Skeletal muscle tissue (tissue), 4 donors: ENCODE results near the gene OSBPL5. TPM values are rescaled to one million over a fixed set of nuclear protein-coding genes. Genes with fewer than 3 reads are reported as not detected.

Experiments
- H3K27ac ChIP-seq: one replicate; pipeline ENCODE4 v1.7.0; 2013; ENCODE audit warnings: mild to moderate bottlenecking, low read depth, low read length, inconsistent platforms
- H3K27me3 ChIP-seq, 3 donors: one replicate each; pipeline ENCODE4 v1.7.0; 2013; ENCODE audit warnings: low read length in 3 of 3; ENCODE audit not compliant: control insufficient read depth in 3 of 3, insufficient read depth in 3 of 3
- H3K36me3 ChIP-seq, 3 donors: one replicate each; pipeline ENCODE4 v1.7.0; 2013; ENCODE audit warnings: low read length in 3 of 3; ENCODE audit not compliant: control insufficient read depth in 3 of 3, insufficient read depth in 3 of 3
- H3K4me1 ChIP-seq, 3 donors: one replicate each; pipeline ENCODE4 v1.7.0; 2013; ENCODE audit warnings: low read length in 3 of 3, mild to moderate bottlenecking in 3 of 3; ENCODE audit not compliant: control insufficient read depth in 3 of 3, insufficient read depth in 3 of 3
- H3K4me3 ChIP-seq, 3 donors: one replicate each; pipeline ENCODE4 v1.7.0; 2013; ENCODE audit warnings: low read length in 3 of 3
- H3K9ac ChIP-seq, 3 donors: one replicate each; pipeline ENCODE4 v1.7.0; 2013; ENCODE audit warnings: low read length in 3 of 3, mild to moderate bottlenecking in 3 of 3, moderate library complexity in 2 of 3, low read depth in 1 of 3
- H3K9me3 ChIP-seq, 3 donors: one replicate each; pipeline ENCODE4 v1.7.0; 2013; ENCODE audit warnings: low read length in 3 of 3; ENCODE audit not compliant: control insufficient read depth in 3 of 3
- total RNA-seq: library from RNA; depleted of rRNA; stranded (reverse); fragments of >200 nt; gene quantifications from one replicate; pipeline ENCODE4 v1.2.3, GENCODE V29; 2014
- donor health status: Osteomylitis.

The OSBPL5 gene
- total RNA-seq, 1 donor from 2014 or later = 19.3 TPM

DNA sequence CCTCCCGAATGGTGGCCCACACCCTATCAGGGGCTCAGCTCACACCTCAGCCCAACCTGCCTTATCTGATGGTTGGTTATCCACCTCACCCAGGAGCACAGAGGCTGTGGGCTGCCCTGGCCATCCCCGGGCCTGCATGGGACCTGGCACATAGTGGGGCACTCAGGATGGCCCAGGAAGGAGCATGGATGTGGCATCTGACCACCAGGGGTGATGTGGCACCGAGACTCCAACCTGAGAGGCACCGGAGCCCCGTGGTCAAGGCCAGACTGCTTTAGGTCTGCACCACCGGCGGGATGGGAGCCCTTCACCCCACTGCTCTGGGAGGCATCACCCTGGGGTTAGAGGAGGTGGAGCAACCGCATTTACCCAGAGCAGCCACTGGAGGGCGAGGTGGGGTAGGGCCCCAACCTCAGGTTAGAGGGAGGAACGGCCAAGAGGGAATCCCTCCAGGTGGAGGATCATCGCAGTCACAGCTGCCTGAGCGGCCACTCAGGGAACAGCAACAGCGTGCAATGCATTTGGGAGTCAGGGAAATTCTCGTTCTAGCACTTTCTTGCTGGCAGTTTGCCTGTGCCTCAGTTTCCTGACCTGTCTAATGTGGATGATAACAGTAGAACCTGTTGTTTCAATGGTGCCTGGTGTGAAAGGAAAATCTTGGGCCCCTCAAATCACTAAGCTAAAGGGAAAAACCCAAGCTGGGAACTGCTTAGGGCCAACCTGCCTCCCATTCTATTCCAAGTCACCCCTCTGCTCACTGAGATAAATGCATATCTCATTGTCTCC lies 55.0 kb downstream of the OSBPL5 start:
- Histone ChIP-seq H3K36me3 (peaks cover 0 to 9% (median 9%) of the 10 kb centered on the region in 3 donors), H3K4me1 (no peaks in the 10 kb centered on the region)

DNA sequence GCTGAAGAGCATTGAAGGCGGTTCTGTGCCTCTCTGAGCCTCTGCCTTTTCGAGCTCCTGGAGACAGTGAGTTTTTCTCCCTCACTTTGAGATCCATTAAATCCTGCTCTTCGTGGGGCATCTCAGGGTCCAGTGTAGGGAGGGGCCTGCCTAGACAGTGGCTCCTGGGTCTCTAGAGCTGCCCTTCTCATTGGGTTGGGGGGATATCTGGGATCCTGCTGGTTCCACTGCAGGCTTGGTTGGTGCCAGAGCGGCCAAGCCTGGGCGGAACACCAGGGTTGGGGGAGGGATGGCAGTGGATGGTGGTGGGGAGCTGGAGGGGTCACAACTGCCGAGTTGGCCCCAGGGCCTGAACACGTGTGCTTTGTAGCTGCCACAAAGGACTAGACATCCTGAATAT lies 55.7 kb downstream of the OSBPL5 start:
- H3K27ac ChIP-seq = no peak overlapping the region
- H3K4me1 ChIP-seq = no peaks in the 10 kb centered on the region
- no peaks in the 10 kb centered on the region for H3K9me3 ChIP-seq
- no peak overlapping the region for H3K9ac ChIP-seq
- H3K4me3 ChIP-seq = no peak overlapping the region
- no peaks in the 10 kb centered on the region for H3K27me3 ChIP-seq
- peaks cover 0 to 11% (median 9%) of the 10 kb centered on the region in 3 donors for H3K36me3 ChIP-seq

More for the DNA sequence above, 55.0 kb downstream of the OSBPL5 start:
- H3K9ac ChIP-seq = no peak overlapping the region
- H3K27ac ChIP-seq = no peak overlapping the region
- no peaks in the 10 kb centered on the region for H3K27me3 ChIP-seq
- H3K9me3 ChIP-seq = no peaks in the 10 kb centered on the region
- no peak overlapping the region for H3K4me3 ChIP-seq

DNA sequence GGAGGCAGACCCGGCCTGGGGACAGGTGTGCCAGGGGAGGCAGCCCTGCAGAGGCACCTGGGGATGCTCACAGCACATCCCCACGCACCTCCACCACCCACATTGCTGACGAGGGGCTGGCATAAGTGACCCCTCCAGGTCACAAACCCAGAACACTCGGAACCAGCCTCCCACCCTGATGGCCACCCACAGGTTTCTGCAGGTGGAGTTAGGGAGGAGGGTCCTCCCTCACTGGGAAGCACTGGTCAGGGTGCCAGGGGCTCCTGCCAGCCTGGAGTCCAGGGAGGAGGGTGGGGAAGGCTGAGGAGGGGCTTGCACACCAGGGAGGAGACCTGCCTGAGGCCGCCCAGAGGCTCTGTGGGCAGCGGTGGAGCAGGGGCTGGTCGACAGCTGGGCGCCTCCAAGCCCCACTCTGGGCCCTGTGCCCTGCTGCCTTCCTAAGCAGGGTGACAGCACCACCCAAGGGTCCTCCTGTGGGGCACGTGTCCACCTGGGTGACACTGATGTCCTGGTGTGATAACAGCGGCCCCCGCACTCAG lies 56.9 kb downstream of the OSBPL5 start:
- H3K27ac ChIP-seq = no peak overlapping the region
- no peak overlapping the region for H3K9ac ChIP-seq
- no peaks in the 10 kb centered on the region for H3K4me1 ChIP-seq
- no peaks in the 10 kb centered on the region for H3K27me3 ChIP-seq
- no peak overlapping the region for H3K4me3 ChIP-seq
- H3K36me3 ChIP-seq = peaks cover 4 to 11% (median 9%) of the 10 kb centered on the region in 3 donors
- no peaks in the 10 kb centered on the region for H3K9me3 ChIP-seq

DNA sequence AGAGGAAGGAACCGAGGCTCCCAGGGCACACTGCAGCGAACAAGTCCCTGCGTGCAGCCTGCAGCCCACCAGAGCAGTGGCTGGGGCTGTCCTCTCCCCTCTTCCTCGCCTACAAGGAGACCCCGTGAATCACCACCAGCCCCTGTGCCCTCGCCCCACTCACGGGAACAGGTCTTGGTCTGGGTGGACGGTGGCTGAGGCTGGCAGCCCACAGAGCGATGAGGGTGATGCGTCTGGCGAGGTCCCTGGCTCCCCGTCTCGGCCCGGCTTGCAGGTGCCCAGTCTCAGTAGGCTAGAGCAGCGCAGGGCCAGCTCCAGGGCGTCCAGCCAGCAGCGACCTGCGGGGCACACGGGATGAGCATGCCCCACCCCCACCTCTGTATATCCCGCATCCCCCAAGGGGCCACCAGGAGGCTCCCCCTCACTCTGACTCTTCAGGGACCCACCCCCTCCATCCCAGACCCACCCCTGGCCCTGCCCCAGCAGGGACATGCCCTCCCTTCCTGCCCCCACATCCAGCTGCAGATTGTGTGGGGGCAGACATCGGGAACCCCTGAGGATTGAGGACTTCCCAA lies 57.4 kb downstream of the OSBPL5 start:
- Histone ChIP-seq H3K27me3 (no peaks in the 10 kb centered on the region), H3K4me1 (no peaks in the 10 kb centered on the region), H3K27ac (no peak overlapping the region), H3K9ac (no peak overlapping the region), H3K9me3 (no peaks in the 10 kb centered on the region), H3K4me3 (no peak overlapping the region), H3K36me3 (peaks cover 4 to 11% (median 9%) of the 10 kb centered on the region in 3 donors)

DNA sequence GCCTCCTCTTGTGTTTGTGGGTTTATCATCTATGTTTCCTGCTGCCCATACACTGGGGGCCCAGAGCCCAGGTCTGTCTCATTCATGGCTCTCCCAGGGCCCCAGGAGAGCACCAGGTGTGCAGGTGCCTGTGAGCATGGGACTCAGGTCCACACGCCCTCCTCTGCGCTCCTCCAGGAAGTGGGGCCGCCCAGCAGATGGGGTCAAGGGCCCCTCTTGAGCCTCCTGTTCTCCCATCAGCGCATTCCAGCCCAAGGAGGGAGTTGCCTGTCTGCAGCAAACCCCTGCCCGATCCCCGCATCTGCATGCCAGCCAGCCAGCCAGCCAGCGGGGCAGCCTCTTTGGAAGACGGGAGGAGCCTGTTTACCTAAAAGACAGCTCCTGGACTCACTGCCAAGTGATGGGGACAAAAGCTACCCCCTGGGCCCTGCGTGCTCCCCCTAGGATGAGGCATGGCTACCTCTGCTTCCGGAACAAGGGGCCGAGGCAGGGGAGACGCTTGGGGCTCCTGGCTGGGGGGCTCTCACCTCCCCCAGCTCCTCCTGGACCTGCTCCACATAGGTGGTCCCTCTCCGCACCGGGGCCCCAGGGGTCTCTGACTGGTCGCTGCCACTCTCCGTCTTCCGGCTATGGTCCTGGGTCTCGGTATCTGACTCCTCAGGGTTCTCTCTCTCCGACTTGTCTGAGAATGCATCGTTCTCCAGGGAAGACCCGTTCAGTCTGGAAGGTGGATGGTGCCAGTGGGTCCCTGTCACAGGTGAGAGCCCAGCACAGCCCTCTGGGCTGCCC lies 58.2 kb downstream of the OSBPL5 start:
- Histone ChIP-seq H3K4me1 (no peaks in the 10 kb centered on the region), H3K27ac (no peak overlapping the region), H3K27me3 (no peaks in the 10 kb centered on the region), H3K4me3 (no peak overlapping the region), H3K9me3 (no peaks in the 10 kb centered on the region), H3K36me3 (peaks cover 4 to 13% (median 9%) of the 10 kb centered on the region in 3 donors), H3K9ac (no peak overlapping the region)

DNA sequence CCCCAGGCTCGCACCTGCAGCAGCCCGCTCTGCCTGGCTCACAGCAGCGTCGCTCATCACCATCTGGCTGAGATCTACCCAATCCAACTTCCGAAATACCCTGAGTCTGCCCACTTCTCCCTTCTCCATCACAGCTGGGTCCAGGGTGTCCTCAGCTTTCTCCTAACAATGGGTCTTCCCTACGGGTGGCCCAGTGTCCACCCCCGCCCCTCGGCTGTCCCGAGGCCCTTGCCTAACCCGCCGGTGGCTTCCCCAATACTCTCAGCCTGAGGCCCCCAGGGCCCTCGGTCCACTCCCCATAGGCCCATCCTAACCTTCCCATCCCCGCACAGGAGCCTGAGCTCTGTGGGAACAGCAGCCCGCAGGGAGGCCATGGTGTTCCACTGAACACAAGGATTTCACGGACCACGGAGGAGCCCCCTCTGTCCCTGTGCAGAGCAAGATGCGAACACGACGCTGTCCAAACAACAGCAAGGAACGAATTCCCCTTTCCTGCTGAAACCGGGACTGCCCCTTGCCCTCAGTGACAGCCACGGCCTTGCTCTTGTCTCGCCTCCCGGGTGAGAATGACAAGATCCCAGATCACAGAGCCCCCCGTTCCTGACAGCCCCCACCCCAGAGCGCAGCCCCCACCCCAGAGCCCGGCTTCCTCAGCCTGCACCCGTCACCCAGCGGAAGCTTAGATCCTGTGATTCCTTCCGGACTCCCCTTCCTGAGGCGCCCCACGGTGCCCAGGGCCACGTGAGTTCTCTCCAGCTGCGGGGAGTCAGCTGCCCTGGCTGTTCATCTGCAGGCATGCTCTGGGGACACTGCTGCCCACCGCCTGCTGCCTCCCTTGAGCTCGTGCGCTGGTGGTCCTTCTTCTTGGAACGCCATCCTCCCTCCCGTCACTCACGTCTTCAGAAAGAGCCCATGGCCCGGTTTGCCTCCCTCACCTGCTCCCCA lies 59.0 kb downstream of the OSBPL5 start:
- H3K4me1 ChIP-seq = no peaks in the 10 kb centered on the region
- peaks cover 4 to 15% (median 9%) of the 10 kb centered on the region in 3 donors for H3K36me3 ChIP-seq
- H3K27ac ChIP-seq = no peak overlapping the region
- H3K4me3 ChIP-seq = no peak overlapping the region
- no peak overlapping the region for H3K9ac ChIP-seq
- H3K9me3 ChIP-seq = no peaks in the 10 kb centered on the region
- H3K27me3 ChIP-seq = no peaks in the 10 kb centered on the region

DNA sequence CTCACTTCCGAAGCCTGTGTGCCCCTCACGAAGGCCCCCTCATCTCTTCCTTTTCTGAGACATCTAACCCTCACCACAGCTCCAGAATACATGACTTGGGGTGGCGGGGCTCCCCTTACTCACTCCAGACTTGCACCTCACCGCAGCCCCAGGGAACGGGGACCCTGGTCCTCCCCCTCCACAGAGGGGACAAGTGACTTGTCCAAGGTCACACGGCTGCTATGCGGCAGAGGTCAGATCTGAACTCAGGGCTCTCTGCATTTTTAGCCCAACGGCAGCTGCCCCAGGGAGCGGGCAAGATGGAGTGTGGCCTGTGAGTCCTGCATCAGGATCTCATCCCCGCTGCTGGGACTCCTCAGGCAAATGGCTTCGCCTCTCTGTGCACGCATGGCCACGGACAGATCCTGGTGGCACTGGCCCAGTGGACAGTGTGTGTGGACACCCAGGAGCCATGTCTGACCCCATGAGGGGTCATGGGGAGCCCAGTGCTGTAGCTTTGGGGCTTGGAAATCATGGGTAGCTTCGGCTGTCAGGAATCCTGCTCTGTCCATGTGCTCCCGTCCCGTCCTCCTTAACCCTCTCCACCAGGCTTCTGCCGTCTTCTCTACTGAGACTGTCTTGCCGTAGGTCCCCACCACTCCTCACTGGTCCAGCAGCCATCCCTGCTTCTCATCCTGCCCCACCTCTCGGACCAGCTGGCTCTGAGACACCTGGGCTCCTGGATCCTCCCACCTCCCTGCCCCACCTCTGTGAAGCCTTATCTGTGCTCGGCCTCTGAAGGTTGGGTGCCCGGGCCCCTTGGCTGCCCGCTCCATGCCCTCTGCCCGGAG lies 59.9 kb downstream of the OSBPL5 start:
- Histone ChIP-seq H3K27ac (no peak overlapping the region), H3K4me1 (no peaks in the 10 kb centered on the region), H3K4me3 (no peak overlapping the region), H3K9me3 (no peaks in the 10 kb centered on the region), H3K27me3 (no peaks in the 10 kb centered on the region), H3K36me3 (peaks cover 4 to 20% (median 13%) of the 10 kb centered on the region in 3 donors), H3K9ac (no peak overlapping the region)

DNA sequence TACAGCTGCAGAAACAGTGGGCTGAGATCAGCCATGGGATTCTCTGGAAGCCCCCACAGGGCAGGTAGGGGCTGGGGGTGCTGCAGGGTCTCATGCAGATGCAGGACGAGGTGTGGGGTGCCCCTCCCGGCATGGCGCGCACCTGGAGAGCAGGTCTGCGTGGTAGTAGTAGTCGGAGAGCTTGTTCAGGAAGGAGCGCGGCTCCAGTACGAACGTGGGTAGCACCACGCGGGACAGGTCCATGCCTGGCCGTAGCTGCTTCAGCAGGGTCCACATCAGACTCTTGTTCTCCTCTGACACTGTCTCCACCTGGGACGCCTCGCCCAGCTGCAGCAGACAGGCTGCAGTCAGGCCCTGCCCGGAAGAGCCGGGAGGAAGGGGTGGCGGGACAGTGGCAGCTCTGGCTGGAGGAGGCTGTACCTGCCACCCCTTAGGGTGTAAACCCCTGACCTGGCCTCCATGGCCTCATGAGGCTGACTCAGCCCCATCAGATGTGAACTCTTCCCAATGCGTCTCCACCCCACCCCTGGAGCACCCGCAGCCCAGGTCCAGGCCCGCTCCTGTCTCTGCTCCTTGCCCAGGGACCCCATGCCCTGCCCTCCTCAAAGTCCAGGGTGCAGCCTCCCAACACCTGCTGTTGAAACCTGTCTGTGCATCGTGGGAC lies 60.9 kb downstream of the OSBPL5 start:
- H3K9me3 ChIP-seq = no peaks in the 10 kb centered on the region
- no peak overlapping the region for H3K27ac ChIP-seq
- no peak overlapping the region for H3K4me3 ChIP-seq
- no peak overlapping the region for H3K9ac ChIP-seq
- H3K4me1 ChIP-seq = no peaks in the 10 kb centered on the region
- H3K36me3 ChIP-seq = peaks cover 4 to 23% (median 17%) of the 10 kb centered on the region in 3 donors
- H3K27me3 ChIP-seq = no peaks in the 10 kb centered on the region
